WTC11 (cell line): ENCODE results near the gene SAFB2.

ENCODE experiments used
- FOXP1 ChIP-seq: sonication (generic); formaldehyde crosslinking; IDR thresholded peaks from 2 replicates; pipeline ENCODE4 v1.8.0; 2022; ENCODE audit warnings: missing genetic modification reagents, mild to moderate bottlenecking, moderate library complexity, borderline replicate concordance
- NFE2L1 ChIP-seq: sonication (generic); formaldehyde crosslinking; IDR thresholded peaks from 2 replicates; pipeline ENCODE4 v1.8.1; 2023; ENCODE audit warnings: missing genetic modification reagents
- NR1H2 ChIP-seq: sonication (generic); formaldehyde crosslinking; IDR thresholded peaks from 2 replicates; pipeline ENCODE4 v1.9.0; 2021; ENCODE audit warnings: mild to moderate bottlenecking, moderate library complexity, missing genetic modification reagents
- NR3C1 ChIP-seq: sonication (generic); formaldehyde crosslinking; conservative IDR thresholded peaks from 2 replicates; pipeline ENCODE4 v1.8.1; 2023; ENCODE audit warnings: low read depth, mild to moderate bottlenecking, missing genetic modification reagents
- SMAD3 ChIP-seq: sonication (generic); formaldehyde crosslinking; IDR thresholded peaks from 2 replicates; pipeline ENCODE4 v1.8.0; 2022; ENCODE audit warnings: missing genetic modification reagents, mild to moderate bottlenecking, borderline replicate concordance
- TEAD1 ChIP-seq: sonication (generic); formaldehyde crosslinking; IDR thresholded peaks from 2 replicates; pipeline ENCODE4 v1.8.0; 2022; ENCODE audit warnings: mild to moderate bottlenecking, missing genetic modification reagents
- USF1 ChIP-seq: sonication (generic); formaldehyde crosslinking; IDR thresholded peaks from 2 replicates; pipeline ENCODE4 v1.8.0; 2022; ENCODE audit warnings: mild to moderate bottlenecking, missing genetic modification reagents
- ZNF138 ChIP-seq: sonication (generic); formaldehyde crosslinking; conservative IDR thresholded peaks from 2 replicates; pipeline ENCODE4 v1.8.1; 2022; ENCODE audit warnings: mild to moderate bottlenecking, moderate library complexity, missing genetic modification reagents
- ZNF671 ChIP-seq: fragments of 250-450 bp; sonication (Bioruptor Pico); IDR thresholded peaks from 2 replicates; pipeline ENCODE4 v1.8.0; 2021; ENCODE audit warnings: mild to moderate bottlenecking
- TF ChIP-seq, protein P1 (sequence below): fragments of 200-600 bp; IDR thresholded peaks from 2 replicates; pipeline ENCODE4 v1.8.0; 2022; ENCODE audit warnings: antibody characterized with exemption
- TF ChIP-seq, protein P2 (sequence below): sonication (generic); formaldehyde crosslinking; IDR thresholded peaks from 2 replicates; pipeline ENCODE4 v1.8.0; 2022; ENCODE audit warnings: mild to moderate bottlenecking, missing genetic modification reagents
- TF ChIP-seq, protein P3 (sequence below): sonication (generic); formaldehyde crosslinking; conservative IDR thresholded peaks from 2 replicates; pipeline ENCODE4 v1.8.1; 2022; ENCODE audit warnings: mild to moderate bottlenecking, missing genetic modification reagents

GRCh38 chr19:5625641-5626040 lies 3.1 kb upstream of the SAFB2 start:
- TF ChIP-seq, protein P1, sequence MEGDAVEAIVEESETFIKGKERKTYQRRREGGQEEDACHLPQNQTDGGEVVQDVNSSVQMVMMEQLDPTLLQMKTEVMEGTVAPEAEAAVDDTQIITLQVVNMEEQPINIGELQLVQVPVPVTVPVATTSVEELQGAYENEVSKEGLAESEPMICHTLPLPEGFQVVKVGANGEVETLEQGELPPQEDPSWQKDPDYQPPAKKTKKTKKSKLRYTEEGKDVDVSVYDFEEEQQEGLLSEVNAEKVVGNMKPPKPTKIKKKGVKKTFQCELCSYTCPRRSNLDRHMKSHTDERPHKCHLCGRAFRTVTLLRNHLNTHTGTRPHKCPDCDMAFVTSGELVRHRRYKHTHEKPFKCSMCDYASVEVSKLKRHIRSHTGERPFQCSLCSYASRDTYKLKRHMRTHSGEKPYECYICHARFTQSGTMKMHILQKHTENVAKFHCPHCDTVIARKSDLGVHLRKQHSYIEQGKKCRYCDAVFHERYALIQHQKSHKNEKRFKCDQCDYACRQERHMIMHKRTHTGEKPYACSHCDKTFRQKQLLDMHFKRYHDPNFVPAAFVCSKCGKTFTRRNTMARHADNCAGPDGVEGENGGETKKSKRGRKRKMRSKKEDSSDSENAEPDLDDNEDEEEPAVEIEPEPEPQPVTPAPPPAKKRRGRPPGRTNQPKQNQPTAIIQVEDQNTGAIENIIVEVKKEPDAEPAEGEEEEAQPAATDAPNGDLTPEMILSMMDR = no peak
- no peak for TF ChIP-seq NR1H2 (CRISPR knock-in tag)
- no peak for TF ChIP-seq ZNF138
- no peak for TF ChIP-seq NFE2L1 (CRISPR knock-in tag)
- no peak for TF ChIP-seq FOXP1 (CRISPR knock-in tag)
- TF ChIP-seq SMAD3 (CRISPR knock-in tag) = no peak
- no peak for TF ChIP-seq USF1 (CRISPR knock-in tag)
- TF ChIP-seq, protein P2, sequence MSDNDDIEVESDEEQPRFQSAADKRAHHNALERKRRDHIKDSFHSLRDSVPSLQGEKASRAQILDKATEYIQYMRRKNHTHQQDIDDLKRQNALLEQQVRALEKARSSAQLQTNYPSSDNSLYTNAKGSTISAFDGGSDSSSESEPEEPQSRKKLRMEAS (CRISPR knock-in tag) = no peak
- TF ChIP-seq NR3C1 (CRISPR knock-in tag) = no peak
- TF ChIP-seq, protein P3, sequence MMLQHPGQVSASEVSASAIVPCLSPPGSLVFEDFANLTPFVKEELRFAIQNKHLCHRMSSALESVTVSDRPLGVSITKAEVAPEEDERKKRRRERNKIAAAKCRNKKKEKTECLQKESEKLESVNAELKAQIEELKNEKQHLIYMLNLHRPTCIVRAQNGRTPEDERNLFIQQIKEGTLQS = no peak
- TF ChIP-seq TEAD1 = no peak
- no peak for TF ChIP-seq ZNF671 (CRISPR knock-in tag)
